ENCODE measurements around the gene CERS5.

Gene CERS5

GRCh38 chr12:50167049-50167828 is at the start of gene CERS5:
Gene CERS5, minus strand, starts transcription at chr12:50167369. Its CDS starts 72 bp downstream, at chr12:50167297.
- peak; percentile 91 for DNase-seq (ENCODE audit: low spot score)
- FAIRE-seq = peak; percentile 76

DNA sequence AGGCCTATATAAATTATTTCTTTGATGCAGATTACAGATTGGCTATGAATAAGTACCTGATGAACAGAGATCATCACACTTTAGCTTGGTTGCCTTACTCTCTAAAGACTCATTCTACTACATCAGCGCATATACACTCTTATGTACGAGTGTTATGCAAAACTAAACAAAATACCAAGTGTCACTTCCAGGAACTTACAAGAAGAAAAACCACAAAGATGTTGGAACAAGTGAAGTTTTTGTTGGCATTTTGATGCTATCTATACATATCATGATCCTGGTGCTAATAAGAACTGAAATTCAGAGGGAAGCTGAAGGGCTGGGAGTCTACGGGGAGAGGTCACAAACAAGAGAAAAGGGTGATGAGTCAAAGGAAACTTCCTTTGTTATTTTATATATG is 47.9 kb upstream of the CERS5 start:
- no peak for DNase-seq (ENCODE audit: low spot score)

GRCh38 chr12:50214018-50214417 is 46.8 kb upstream of the CERS5 start:
- FAIRE-seq = no peak
- no peak for DNase-seq (ENCODE audit: low spot score)

More for the DNA sequence above, 47.9 kb upstream of the CERS5 start:
- FAIRE-seq = no peak

- no peak for FAIRE-seq
Measured at GRCh38 chr12:50213439-50213838, 46.3 kb upstream of the CERS5 start.

GRCh38 chr12:50212071-50212467 is 44.9 kb upstream of the CERS5 start:
- no peak for FAIRE-seq
- DNase-seq (ENCODE audit: low spot score) = no peak

More at GRCh38 chr12:50213439-50213838, 46.3 kb upstream of the CERS5 start:
- no peak for DNase-seq (ENCODE audit: low spot score)

DNA sequence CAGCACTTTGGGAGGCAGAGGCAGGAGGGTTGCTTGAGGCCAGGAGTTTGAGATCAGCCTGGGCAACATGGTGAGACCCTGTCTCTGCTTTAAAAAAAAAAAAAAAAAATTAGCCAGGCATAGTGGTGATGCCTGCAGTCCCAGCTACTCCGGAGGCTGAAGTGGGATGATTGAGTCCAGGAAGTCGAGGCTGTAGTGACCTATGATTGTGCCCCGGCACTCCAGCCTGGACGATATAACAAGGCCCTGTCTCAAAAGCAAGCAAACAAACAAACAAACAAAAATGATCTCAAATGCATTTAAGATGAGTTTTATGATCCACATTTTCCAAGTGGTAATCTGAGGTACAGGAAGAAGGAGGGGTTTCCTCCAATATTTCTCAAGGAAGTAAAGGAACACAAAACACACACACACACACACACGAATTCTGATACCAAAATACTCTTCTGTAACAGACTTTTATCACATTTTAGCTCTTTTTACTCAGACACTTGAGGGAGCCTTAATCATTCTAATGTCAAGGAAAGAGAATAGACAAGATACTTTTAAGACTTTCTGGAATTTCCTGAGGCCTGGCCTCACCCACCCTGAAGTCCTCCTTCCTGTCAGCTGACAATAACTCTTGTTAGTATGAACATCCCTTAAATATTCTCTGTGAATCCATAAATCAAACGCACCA is 44.4 kb upstream of the CERS5 start:
- FAIRE-seq (no peak), DNase-seq (ENCODE audit: low spot score) (no peak)

- no peak for DNase-seq (ENCODE audit: low spot score)
- no peak for FAIRE-seq
Measured at GRCh38 chr12:50207424-50207823, 40.3 kb upstream of the CERS5 start.

- DNase-seq (ENCODE audit: low spot score) (no peak), FAIRE-seq (no peak)
Measured at GRCh38 chr12:50205648-50206047, 38.5 kb upstream of the CERS5 start.

DNA sequence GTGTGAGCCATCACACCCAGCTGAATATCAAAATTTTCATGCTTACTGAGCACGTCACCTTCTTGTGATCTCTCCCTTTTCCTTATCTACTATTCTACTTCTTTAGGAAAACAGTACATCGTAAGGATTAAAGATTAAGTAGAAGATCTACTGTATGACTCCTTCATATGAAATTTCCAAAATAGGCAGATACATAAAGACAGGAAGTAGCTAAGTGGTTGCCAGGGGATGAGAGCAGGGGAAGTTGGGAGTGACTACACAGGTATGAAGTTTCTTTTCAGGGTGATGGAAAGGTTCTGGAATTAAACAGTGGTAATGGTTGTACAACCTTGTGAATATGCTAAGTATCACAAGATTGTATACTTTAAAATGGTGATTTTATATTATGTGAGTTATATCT is 36.5 kb upstream of the CERS5 start:
- FAIRE-seq (no peak), DNase-seq (ENCODE audit: low spot score) (peak; percentile 57)

DNA sequence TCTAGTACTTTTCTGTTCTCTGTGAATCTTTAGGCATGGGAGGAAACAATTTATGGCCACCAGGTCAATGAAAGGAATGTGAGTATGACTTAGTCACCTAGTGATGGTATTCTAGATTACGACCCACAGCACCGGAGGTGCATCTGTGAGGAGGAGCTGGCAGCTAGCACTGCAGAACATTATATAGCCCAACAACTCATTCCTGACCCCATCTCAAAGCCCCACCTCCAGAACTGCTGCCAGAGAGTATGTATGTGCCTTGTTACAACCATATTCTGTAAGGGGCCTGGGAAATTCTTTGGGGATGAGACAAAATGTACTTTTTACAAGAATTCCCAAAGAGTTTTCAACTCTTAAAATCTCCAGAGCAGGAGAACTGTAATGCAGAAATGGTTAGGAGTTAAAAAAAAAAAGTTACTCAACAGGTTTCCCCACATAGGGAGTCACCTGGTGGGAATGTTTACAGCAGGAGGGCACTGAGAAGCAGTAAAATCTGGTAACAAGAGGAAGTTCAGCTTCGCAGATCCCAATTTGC is 34.9 kb upstream of the CERS5 start:
- FAIRE-seq (peak; percentile 77), DNase-seq (ENCODE audit: low spot score) (peak; percentile 89)

GRCh38 chr12:50200552-50201273 is 33.5 kb upstream of the CERS5 start:
- DNase-seq (ENCODE audit: low spot score) (peak; percentile 57), FAIRE-seq (no peak)

GRCh38 chr12:50198829-50199228 is 31.7 kb upstream of the CERS5 start:
- DNase-seq (ENCODE audit: low spot score) (no peak), FAIRE-seq (no peak)

GRCh38 chr12:50197297-50197727 is 30.1 kb upstream of the CERS5 start:
- FAIRE-seq (no peak), DNase-seq (ENCODE audit: low spot score) (no peak)

- no peak for FAIRE-seq
- no peak for DNase-seq (ENCODE audit: low spot score)
Measured at GRCh38 chr12:50196537-50196936, 29.4 kb upstream of the CERS5 start.

DNA sequence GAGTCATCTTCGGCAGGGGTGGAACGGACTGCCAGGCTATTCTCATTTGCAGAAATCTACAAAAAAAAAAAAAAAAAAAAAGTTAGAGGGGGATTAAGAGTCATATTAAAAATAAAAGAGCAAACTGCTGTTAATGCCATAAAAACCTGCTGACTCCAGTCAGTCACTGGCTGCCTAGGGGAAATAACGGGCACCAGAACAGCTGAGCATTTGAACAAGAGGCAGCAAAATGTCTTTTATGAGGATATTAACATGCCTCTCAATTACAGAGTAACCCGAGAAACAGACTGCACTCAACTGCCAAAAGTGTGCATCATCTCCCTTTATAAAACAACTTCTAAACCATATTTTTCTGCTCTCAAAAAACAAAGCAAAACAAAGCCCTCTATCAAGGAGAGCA is 28.7 kb upstream of the CERS5 start:
- DNase-seq (ENCODE audit: low spot score) (no peak), FAIRE-seq (no peak)

GRCh38 chr12:50192908-50193307 is 25.7 kb upstream of the CERS5 start:
- DNase-seq (ENCODE audit: low spot score) (no peak), FAIRE-seq (no peak)

GRCh38 chr12:50192236-50192635 is 25.1 kb upstream of the CERS5 start:
- FAIRE-seq (no peak), DNase-seq (ENCODE audit: low spot score) (no peak)

DNA sequence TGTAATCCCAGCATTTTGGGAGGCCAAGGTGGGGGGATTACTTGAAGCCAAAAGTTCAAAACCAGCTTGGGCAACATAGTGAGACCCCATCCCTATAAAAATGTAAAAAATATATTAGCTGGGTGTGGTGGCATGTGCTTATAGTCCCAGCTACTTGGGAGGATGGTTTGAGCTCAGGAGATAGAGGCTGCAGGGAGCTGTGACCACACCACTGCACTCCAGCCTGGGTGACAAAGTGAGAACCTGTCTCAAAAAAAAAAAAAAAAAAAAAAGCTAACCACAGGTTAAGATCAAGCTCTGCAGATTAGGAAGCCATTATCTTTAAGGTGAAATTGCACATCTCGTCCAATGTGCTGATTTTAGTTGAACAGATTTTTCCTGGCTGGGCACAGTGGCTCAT is 23.7 kb upstream of the CERS5 start:
- no peak for FAIRE-seq
- DNase-seq (ENCODE audit: low spot score) = no peak

- DNase-seq (ENCODE audit: low spot score) = no peak
Measured at GRCh38 chr12:50188875-50189575, 21.9 kb upstream of the CERS5 start.

GRCh38 chr12:50188241-50188781 is 21.1 kb upstream of the CERS5 start:
- DNase-seq (ENCODE audit: low spot score) = no peak
- no peak for FAIRE-seq

More at GRCh38 chr12:50188875-50189575, 21.9 kb upstream of the CERS5 start:
- no peak for FAIRE-seq

Data from RCC 7860 (cell line).